ENCODE data around the gene LYSMD2. TPM values are rescaled to one million over a fixed set of nuclear protein-coding genes. Genes with fewer than 3 reads are reported as not detected.

The LYSMD2 gene
- total RNA-seq, 1 donor from 2014 or later: 13.1 TPM

GRCh38 chr15:51720201-51720995 is 17.1 kb downstream of the LYSMD2 start:
- no peak for DNase-seq (ENCODE audit: low spot score)

- no peak for DNase-seq (ENCODE audit: low spot score)
These were observed 18.7 kb downstream of the LYSMD2 start for GRCh38 chr15:51718746-51719145.

GRCh38 chr15:51718219-51718618 is 19.2 kb downstream of the LYSMD2 start:
- no peak for DNase-seq (ENCODE audit: low spot score)

GRCh38 chr15:51714911-51715310 is 22.5 kb downstream of the LYSMD2 start:
- no peak for DNase-seq (ENCODE audit: low spot score)

DNA sequence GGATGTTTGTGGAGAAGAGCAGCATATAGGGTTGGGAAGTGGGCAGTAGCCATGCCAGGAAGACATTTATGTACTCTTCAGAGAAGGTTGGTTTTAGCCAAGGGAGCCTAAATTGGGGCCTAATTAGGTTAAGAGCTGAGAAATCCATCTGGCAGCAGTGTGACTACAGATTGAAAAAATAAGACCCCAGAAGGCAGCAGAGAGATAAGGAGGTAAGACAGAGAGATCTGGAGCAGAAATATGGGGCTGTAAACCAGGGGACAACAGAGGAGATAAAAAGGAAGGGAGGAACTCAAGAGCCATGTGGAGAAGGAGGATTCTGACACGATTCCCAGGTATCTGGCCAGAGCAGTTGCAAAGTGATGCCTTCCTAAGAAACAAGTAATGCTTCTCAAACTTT is 23.3 kb downstream of the LYSMD2 start:
- no peak for DNase-seq (ENCODE audit: low spot score)

DNA sequence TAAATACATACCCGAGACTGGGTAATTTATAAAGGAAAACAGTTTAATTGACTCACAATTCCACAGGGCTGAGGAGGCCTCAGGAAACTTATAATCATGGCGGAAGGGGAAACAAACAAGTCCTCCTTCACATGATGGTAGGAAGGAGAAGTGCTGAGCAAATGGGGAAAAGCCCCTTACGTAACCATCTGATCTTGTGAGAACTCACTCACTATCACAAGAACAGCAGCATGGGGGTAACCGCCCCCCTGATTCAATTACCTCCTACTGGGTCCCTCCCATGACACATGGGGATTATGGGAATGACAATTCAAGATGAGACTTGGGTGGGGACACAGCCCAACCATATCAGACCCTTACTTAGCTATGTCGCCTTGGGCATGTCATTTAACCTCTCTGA is 28.4 kb downstream of the LYSMD2 start:
- no peak for DNase-seq (ENCODE audit: low spot score)

GRCh38 chr15:51708013-51708412 is 29.4 kb downstream of the LYSMD2 start:
- no peak for DNase-seq (ENCODE audit: low spot score)

- no peak for DNase-seq (ENCODE audit: low spot score)
These were observed 30.4 kb downstream of the LYSMD2 start for GRCh38 chr15:51706926-51707608.

DNA sequence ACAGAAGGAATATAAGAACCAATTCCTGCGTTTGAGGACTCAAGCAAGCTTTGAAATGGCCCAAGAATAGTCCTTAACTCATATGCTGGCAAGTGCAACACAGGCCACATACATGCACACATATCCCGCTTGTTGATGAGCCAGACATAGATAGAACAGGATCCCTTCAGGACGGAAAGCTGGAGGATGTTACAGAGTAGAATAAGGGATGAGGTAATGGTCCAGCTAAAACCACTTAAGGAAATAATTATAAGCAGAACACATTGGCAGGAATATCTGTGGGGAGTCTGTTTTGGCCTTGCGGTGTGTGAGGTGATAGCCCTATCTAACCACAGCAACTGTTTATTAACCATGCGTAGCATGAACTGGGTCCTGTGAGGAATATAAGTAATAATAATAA is 31.2 kb downstream of the LYSMD2 start:
- no peak for DNase-seq (ENCODE audit: low spot score)

GRCh38 chr15:51702710-51703109 is 34.7 kb downstream of the LYSMD2 start:
- no peak for DNase-seq (ENCODE audit: low spot score)

DNA sequence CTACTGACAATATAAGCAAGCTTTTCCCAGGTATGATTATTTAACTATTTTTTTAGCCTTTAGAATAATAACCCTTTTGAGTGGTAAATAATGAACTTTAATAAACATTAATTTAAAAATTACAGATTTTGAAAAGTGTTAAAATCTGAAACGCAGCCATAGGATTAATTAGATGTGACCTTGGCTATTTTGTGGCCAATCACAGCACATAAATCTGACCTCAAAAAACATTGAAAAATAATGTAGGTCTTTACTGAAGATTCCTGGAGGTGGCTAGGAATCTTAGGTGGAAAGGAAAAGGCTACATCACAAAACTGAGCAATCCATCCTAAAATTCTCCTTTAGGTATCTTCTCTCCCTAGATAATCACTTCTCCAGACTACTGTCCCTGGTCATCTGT is 38.1 kb downstream of the LYSMD2 start:
- DNase-seq (ENCODE audit: low spot score): no peak

- DNase-seq (ENCODE audit: low spot score): no peak
These were observed 40.3 kb downstream of the LYSMD2 start for GRCh38 chr15:51697163-51697562.

- no peak for DNase-seq (ENCODE audit: low spot score)
These were observed 40.9 kb downstream of the LYSMD2 start for GRCh38 chr15:51696566-51696965.

DNA sequence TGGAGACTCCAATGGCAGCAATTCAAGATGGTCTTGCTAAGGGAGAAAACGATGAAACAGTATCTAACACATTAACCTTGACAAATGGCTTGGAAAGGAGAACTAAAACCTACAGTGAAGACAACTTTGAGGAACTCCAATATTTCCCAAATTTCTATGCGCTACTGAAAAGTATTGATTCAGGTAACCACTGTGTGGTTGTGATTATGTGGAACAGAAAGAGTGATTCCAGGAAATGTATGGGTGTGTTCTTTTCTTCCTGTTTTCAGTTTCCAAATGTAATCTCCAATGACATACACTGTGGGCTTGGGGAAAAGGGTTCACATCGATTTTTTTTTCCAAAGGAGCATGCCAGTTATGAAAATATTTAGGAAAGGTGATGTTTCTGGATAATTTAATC is 45.3 kb downstream of the LYSMD2 start:
- no peak for DNase-seq (ENCODE audit: low spot score)

DNA sequence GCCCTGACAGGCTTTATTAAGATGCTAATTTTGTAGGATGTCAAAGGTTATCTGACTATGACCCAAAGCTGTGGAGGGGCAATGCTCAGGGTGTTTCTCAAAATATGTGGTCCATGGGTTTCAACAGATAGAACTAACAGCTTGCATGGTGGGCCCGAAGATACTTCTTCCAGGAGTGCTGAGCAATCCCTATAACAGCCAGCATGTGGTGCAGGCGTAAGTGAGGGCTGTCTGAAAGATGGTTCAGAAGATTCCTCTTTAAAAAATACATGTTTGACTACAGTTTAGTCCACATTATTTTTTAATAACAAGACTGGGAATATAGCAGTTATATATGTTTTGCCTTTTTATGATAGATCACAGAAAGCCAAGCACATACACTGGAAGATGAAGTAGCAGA is 48.6 kb downstream of the LYSMD2 start:
- DNase-seq (ENCODE audit: low spot score): no peak

- DNase-seq (ENCODE audit: low spot score): no peak
These were observed 49.9 kb downstream of the LYSMD2 start for GRCh38 chr15:51687565-51687964.

GRCh38 chr15:51681303-51681963 is 56.0 kb downstream of the LYSMD2 start, which contains the start of gene SCG3:
TSS of gene SCG3 (plus strand) at chr15:51681503. CDS start at chr15:51681756, 253 bp downstream.
- DNase-seq (ENCODE audit: low spot score): peak; percentile 72

GRCh38 chr15:51680321-51680720 is 57.1 kb downstream of the LYSMD2 start:
- no peak for DNase-seq (ENCODE audit: low spot score)

DNA sequence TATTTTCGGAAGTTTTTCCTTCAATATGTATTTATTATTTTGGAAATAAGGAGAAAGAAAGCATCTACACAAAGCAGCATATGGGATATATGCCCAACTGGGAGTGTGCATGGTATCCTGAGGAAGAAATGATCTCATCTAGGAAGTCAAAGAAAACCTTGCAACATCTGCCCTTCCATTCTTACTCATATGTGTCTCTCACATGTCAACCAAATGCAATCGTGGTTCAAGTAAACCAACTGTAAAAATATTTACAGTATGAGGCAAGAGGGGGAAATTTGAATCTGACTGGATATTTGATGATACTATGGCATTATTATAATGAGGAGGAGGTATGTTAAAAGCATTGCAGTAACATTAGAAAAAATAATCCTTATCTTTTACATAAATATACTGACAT is 59.4 kb downstream of the LYSMD2 start:
- no peak for DNase-seq (ENCODE audit: low spot score)

GRCh38 chr15:51677452-51677851 is 60.0 kb downstream of the LYSMD2 start:
- DNase-seq (ENCODE audit: low spot score): no peak

DNA sequence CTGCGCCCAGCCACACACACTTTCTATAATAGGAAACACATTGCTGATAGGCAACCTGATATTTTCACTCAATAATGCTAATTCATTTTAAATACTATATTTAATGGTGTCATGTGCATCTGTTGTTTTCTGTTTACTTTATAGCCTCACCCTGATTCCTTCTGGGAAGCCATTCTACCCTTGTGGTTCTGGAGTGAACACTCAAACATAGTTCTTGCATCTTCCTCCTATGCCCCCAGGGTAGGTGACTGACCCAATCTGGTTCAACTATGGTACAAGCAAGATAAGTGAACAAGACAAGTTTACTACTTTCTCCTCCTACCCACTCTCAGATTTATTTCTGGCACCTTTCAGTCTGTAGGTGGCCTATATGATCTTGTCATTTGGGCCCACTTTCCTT is 60.4 kb downstream of the LYSMD2 start:
- no peak for DNase-seq (ENCODE audit: low spot score)

- DNase-seq (ENCODE audit: low spot score): no peak
These were observed 62.2 kb downstream of the LYSMD2 start for GRCh38 chr15:51675234-51675633.
